HCT116 (cell line): ENCODE measurements around the gene IQGAP3.

ENCODE experiments used
- ATF3 ChIP-seq: IDR thresholded peaks from 2 replicates; pipeline ENCODE4 v1.6.1; 2012
- CTCF ChIP-seq, 3 experiments: fragments of 200-600 bp in 1 of 3; sonication (generic) in 1 of 3; IDR thresholded peaks in 2 of 3; conservative IDR thresholded peaks in 1 of 3; 2 replicates each; pipeline ENCODE4 v1.5.1; 2012 to 2017; ENCODE audit warnings: low read depth in 2 of 3, low read length in 2 of 3, antibody characterized with exemption in 1 of 3, borderline replicate concordance in 1 of 3, control low read depth in 1 of 3, mild to moderate bottlenecking in 1 of 3, mixed read lengths in 1 of 3, mixed run types in 1 of 3, moderate library complexity in 1 of 3; ENCODE audit not compliant: insufficient read depth in 1 of 3
- EGR1 ChIP-seq: IDR thresholded peaks from 2 replicates; pipeline ENCODE4 v1.6.1; 2012; ENCODE audit warnings: low read depth
- JUND ChIP-seq: IDR thresholded peaks from 2 replicates; pipeline ENCODE4 v1.6.1; 2012
- MAX ChIP-seq: IDR thresholded peaks from 2 replicates; pipeline ENCODE4 v1.6.1; 2012
- POLR2A ChIP-seq: IDR thresholded peaks from 2 replicates; pipeline ENCODE4 v1.7.0; 2011; ENCODE audit warnings: borderline replicate concordance; ENCODE audit not compliant: insufficient read depth, insufficient read length; ENCODE audit errors: extremely low read depth
- YY1 ChIP-seq: IDR thresholded peaks from 2 replicates; pipeline ENCODE4 v1.6.1; 2011; ENCODE audit warnings: low read length, low read depth, moderate library complexity, mild to moderate bottlenecking; ENCODE audit not compliant: insufficient replicate concordance; ENCODE audit errors: extremely low read depth
- ZNF274 ChIP-seq: fragments of 200-500 bp; sonication (Bioruptor generic); IDR thresholded peaks from 2 replicates; pipeline ENCODE4 v1.6.1; 2014; ENCODE audit warnings: mild to moderate bottlenecking, low read depth, low read length, inconsistent platforms

- TF ChIP-seq CTCF (IDR thresholded peaks at IDR 0.05 in 2 of 3, conservative IDR thresholded peaks at IDR 0.05 in 1 of 3; ENCODE audit: borderline replicate concordance in 1 of 3, insufficient read depth in 1 of 3, low read depth in 2 of 3, low read length in 2 of 3) = no peak
- TF ChIP-seq JUND = no peak
- TF ChIP-seq MAX = no peak
- no peak for TF ChIP-seq ZNF274
- TF ChIP-seq ATF3 = no peak
- TF ChIP-seq POLR2A = no peak
- TF ChIP-seq YY1 = no peak
- TF ChIP-seq EGR1 = no peak
Measured at GRCh38 chr1:156581661-156582387, 9.5 kb upstream of the IQGAP3 start.
